ENCODE measurements around the gene HOXA3.
A peak's percentile ranks its signal among the peaks of the same experiment; 100 is the strongest.

Gene HOXA3

GRCh38 chr7:27151931-27152815 is at the start of gene HOXA3:
HOXA3 (minus strand) TSS chr7:27152583; CDS start chr7:27110640, 41,943 bp downstream.
- no peaks in the 10 kb centered on the region for H3K36me3 ChIP-seq (ENCODE audit: control insufficient read depth, insufficient read depth, low read length)
- peaks cover 99% of the 10 kb centered on the region for H3K27me3 ChIP-seq (ENCODE audit: control insufficient read depth, insufficient read depth, low read length)
- no peak within 1 kb of the TSS for H3K9ac ChIP-seq (ENCODE audit: low read depth, low read length)
- no peaks in the 10 kb centered on the region for H3K9me3 ChIP-seq (ENCODE audit: control insufficient read depth, insufficient read depth, low read length)
- peak within 1 kb of the TSS; percentile 37 for H3K4me3 ChIP-seq (ENCODE audit: low read depth, low read length)
- H3K4me1 ChIP-seq (ENCODE audit: control insufficient read depth, insufficient read depth, low read length): no peaks in the 10 kb centered on the region

GRCh38 chr7:27201580-27202017 is 49.2 kb upstream of the HOXA3 start:
- no peaks in the 10 kb centered on the region for H3K9me3 ChIP-seq (ENCODE audit: control insufficient read depth, insufficient read depth, low read length)
- peaks cover 94% of the 10 kb centered on the region for H3K27me3 ChIP-seq (ENCODE audit: control insufficient read depth, insufficient read depth, low read length)
- H3K4me3 ChIP-seq (ENCODE audit: low read depth, low read length): peak overlapping the region; percentile 38
- H3K4me1 ChIP-seq (ENCODE audit: control insufficient read depth, insufficient read depth, low read length): no peaks in the 10 kb centered on the region
- no peak overlapping the region for H3K9ac ChIP-seq (ENCODE audit: low read depth, low read length)
- H3K36me3 ChIP-seq (ENCODE audit: control insufficient read depth, insufficient read depth, low read length): no peaks in the 10 kb centered on the region

DNA sequence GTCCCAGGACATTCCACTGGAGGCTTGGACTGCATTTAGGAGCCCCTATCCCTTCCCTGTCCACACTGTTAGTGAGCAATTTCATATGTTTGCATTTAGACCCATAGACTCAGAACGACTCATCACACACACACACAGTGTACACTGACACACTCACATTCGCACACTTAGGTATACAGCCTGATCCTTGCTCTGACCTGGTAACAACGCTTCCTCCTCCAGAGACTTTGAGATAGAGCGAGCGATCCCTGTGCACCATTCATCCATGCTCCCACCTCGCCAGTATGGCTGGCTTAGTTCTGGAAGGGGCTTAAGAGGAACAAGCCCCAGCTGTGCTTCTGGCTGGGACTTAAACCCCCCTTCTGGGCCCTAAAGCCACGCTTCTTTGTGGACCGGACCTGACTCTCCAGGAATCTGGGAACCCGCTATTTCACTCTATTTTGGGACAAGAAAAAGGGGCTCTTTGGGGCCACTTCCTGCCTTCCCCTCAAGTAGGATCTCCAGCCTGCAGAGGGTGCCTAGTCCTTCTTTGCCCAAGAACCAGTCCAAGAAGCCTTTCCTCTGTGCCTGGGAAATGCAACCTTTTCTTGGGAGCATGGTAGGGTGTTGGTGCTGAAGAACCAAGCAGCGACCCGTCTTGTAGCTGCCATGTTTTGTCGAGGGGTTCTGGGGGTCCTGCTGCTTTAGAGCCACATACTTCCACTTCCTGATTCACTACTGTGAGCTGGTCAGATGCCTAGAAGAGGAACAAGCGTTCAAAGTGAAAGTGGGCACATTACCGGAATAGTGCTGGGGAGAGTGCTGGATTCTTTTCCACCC is 48.6 kb upstream of the HOXA3 start:
- Histone ChIP-seq H3K27me3 (ENCODE audit: control insufficient read depth, insufficient read depth, low read length) (peaks cover 94% of the 10 kb centered on the region), H3K4me3 (ENCODE audit: low read depth, low read length) (peak overlapping the region; percentile 38), H3K9ac (ENCODE audit: low read depth, low read length) (no peak overlapping the region), H3K9me3 (ENCODE audit: control insufficient read depth, insufficient read depth, low read length) (no peaks in the 10 kb centered on the region), H3K36me3 (ENCODE audit: control insufficient read depth, insufficient read depth, low read length) (no peaks in the 10 kb centered on the region), H3K4me1 (ENCODE audit: control insufficient read depth, insufficient read depth, low read length) (no peaks in the 10 kb centered on the region)

- Histone ChIP-seq H3K36me3 (ENCODE audit: control insufficient read depth, insufficient read depth, low read length) (no peaks in the 10 kb centered on the region), H3K4me1 (ENCODE audit: control insufficient read depth, insufficient read depth, low read length) (no peaks in the 10 kb centered on the region), H3K9ac (ENCODE audit: low read depth, low read length) (no peak within 1 kb of the TSS), H3K4me3 (ENCODE audit: low read depth, low read length) (peak within 1 kb of the TSS; percentile 38), H3K27me3 (ENCODE audit: control insufficient read depth, insufficient read depth, low read length) (peaks cover 94% of the 10 kb centered on the region), H3K9me3 (ENCODE audit: control insufficient read depth, insufficient read depth, low read length) (no peaks in the 10 kb centered on the region)
Observed at GRCh38 chr7:27199849-27200760, 47.7 kb upstream of the HOXA3 start, which contains the start of gene HOXA13. HOXA13 (minus strand) TSS chr7:27200091; CDS start chr7:27200077, 14 bp downstream.

DNA sequence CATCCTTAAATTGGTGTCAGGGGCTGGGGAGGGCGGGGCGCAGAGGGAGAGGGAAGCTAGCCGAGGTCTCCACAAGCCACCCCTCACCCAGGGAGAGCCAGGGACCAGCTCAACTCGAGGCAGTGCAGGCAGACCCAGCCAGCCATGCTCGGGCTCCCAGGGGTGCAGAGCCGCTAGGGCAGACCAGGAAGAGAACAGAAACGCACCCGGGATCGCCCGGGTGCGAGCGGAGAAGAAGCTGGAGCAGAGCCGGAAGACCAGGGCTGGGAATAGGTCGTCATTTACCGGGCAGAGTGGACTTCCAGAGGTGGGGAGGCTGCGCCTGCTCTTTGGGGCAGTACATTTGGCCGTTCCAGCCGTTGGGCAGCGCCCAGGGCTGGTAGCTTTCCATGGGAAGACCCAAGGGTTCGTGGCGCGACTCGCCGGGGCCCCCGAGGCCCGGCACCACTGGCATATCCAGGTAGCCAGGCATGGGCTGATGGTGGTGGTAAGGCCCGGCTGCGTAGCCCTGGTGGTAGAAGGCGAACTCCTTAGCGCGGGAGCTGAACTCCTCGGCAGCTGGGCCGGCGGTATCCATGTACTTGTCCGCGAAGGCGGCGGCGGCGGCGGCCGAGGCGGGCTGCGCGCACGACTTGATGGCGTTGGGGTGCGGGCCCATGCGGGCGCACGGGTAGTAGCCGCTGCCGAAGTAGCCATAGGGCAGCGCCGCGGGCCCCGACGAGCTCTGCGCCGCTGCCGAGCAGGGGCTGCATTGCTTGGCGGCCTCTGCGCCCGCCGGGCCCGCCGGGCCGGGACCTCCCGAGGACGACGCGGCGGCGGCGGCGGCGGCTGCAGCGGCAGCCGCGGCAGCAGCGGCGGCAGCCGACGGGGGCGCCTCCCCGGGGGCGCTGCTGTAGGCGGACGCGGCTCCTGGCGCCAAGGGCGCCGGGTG is 46.8 kb upstream of the HOXA3 start:
- Histone ChIP-seq H3K9me3 (ENCODE audit: control insufficient read depth, insufficient read depth, low read length) (no peaks in the 10 kb centered on the region), H3K27me3 (ENCODE audit: control insufficient read depth, insufficient read depth, low read length) (peaks cover 94% of the 10 kb centered on the region), H3K4me3 (ENCODE audit: low read depth, low read length) (peak overlapping the region; percentile 28), H3K36me3 (ENCODE audit: control insufficient read depth, insufficient read depth, low read length) (no peaks in the 10 kb centered on the region), H3K9ac (ENCODE audit: low read depth, low read length) (no peak overlapping the region), H3K4me1 (ENCODE audit: control insufficient read depth, insufficient read depth, low read length) (no peaks in the 10 kb centered on the region)

- Histone ChIP-seq H3K4me3 (ENCODE audit: low read depth, low read length) (peak overlapping the region; percentile 28), H3K9me3 (ENCODE audit: control insufficient read depth, insufficient read depth, low read length) (no peaks in the 10 kb centered on the region), H3K9ac (ENCODE audit: low read depth, low read length) (no peak overlapping the region), H3K4me1 (ENCODE audit: control insufficient read depth, insufficient read depth, low read length) (no peaks in the 10 kb centered on the region), H3K36me3 (ENCODE audit: control insufficient read depth, insufficient read depth, low read length) (no peaks in the 10 kb centered on the region), H3K27me3 (ENCODE audit: control insufficient read depth, insufficient read depth, low read length) (peaks cover 94% of the 10 kb centered on the region)
Observed at GRCh38 chr7:27198138-27198841, 45.9 kb upstream of the HOXA3 start.

- Histone ChIP-seq H3K27me3 (ENCODE audit: control insufficient read depth, insufficient read depth, low read length) (peaks cover 94% of the 10 kb centered on the region), H3K9ac (ENCODE audit: low read depth, low read length) (no peak overlapping the region), H3K9me3 (ENCODE audit: control insufficient read depth, insufficient read depth, low read length) (no peaks in the 10 kb centered on the region), H3K4me3 (ENCODE audit: low read depth, low read length) (peak overlapping the region; percentile 10), H3K4me1 (ENCODE audit: control insufficient read depth, insufficient read depth, low read length) (no peaks in the 10 kb centered on the region), H3K36me3 (ENCODE audit: control insufficient read depth, insufficient read depth, low read length) (no peaks in the 10 kb centered on the region)
Observed at GRCh38 chr7:27197137-27198042, 45.0 kb upstream of the HOXA3 start.

- H3K36me3 ChIP-seq (ENCODE audit: control insufficient read depth, insufficient read depth, low read length): no peaks in the 10 kb centered on the region
- peaks cover 94% of the 10 kb centered on the region for H3K27me3 ChIP-seq (ENCODE audit: control insufficient read depth, insufficient read depth, low read length)
- H3K4me3 ChIP-seq (ENCODE audit: low read depth, low read length): no peak overlapping the region
- no peaks in the 10 kb centered on the region for H3K9me3 ChIP-seq (ENCODE audit: control insufficient read depth, insufficient read depth, low read length)
- no peaks in the 10 kb centered on the region for H3K4me1 ChIP-seq (ENCODE audit: control insufficient read depth, insufficient read depth, low read length)
- no peak overlapping the region for H3K9ac ChIP-seq (ENCODE audit: low read depth, low read length)
Observed at GRCh38 chr7:27196287-27196767, 43.9 kb upstream of the HOXA3 start.

- Histone ChIP-seq H3K36me3 (ENCODE audit: control insufficient read depth, insufficient read depth, low read length) (no peaks in the 10 kb centered on the region), H3K27me3 (ENCODE audit: control insufficient read depth, insufficient read depth, low read length) (peaks cover 96% of the 10 kb centered on the region), H3K4me3 (ENCODE audit: low read depth, low read length) (no peak overlapping the region), H3K4me1 (ENCODE audit: control insufficient read depth, insufficient read depth, low read length) (no peaks in the 10 kb centered on the region), H3K9ac (ENCODE audit: low read depth, low read length) (no peak overlapping the region), H3K9me3 (ENCODE audit: control insufficient read depth, insufficient read depth, low read length) (no peaks in the 10 kb centered on the region)
Observed at GRCh38 chr7:27194686-27195379, 42.5 kb upstream of the HOXA3 start.

Data from iPS-15b (cell line).